Keratinocyte (primary cell): ENCODE data around the gene RPS6KL1. TPM values are rescaled to one million over a fixed set of nuclear protein-coding genes. Genes with fewer than 3 reads are reported as not detected.

ENCODE experiments used
- DNase-seq: peaks from one replicate; pipeline ENCODE4 v3.0.0-alpha.2; 2011; ENCODE audit warnings: low read depth, missing footprints, low spot score
- FAIRE-seq: peaks from 2 replicates; lab custom pipeline; 2011; peaks lifted over from hg19 to GRCh38; lab: Jason Lieb, UNC
- H2AFZ ChIP-seq: 2 replicates; pipeline ENCODE4 v1.6.0; 2012; ENCODE audit warnings: low read length, control low read depth, inconsistent platforms; ENCODE audit not compliant: control insufficient read depth
- H3K27ac ChIP-seq: 2 replicates; pipeline ENCODE4 v1.5.1; 2011; ENCODE audit warnings: low read length; ENCODE audit not compliant: control insufficient read depth, insufficient read depth
- H3K27me3 ChIP-seq: 3 replicates; pipeline ENCODE4 v1.6.0; 2011; ENCODE audit warnings: low read length; ENCODE audit not compliant: control insufficient read depth, insufficient read depth; ENCODE audit errors: extremely low read depth
- H3K36me3 ChIP-seq, 2 experiments: 2 replicates in 1 of 2; 3 replicates in 1 of 2; pipeline ENCODE4 v1.5.1; 2011; ENCODE audit warnings: low read length in 2 of 2, mild to moderate bottlenecking in 1 of 2; ENCODE audit not compliant: control insufficient read depth in 2 of 2, insufficient read depth in 2 of 2; ENCODE audit errors: extremely low read depth in 1 of 2
- H3K4me1 ChIP-seq: 3 replicates; pipeline ENCODE4 v1.5.1; 2011; ENCODE audit warnings: low read length; ENCODE audit not compliant: control insufficient read depth, insufficient read depth; ENCODE audit errors: extremely low read depth
- H3K4me2 ChIP-seq: 3 replicates; pipeline ENCODE4 v1.6.0; 2011; ENCODE audit warnings: low read depth, low read length; ENCODE audit not compliant: control insufficient read depth, insufficient read depth; ENCODE audit errors: extremely low read depth
- H3K4me3 ChIP-seq, 3 experiments: fragments of 200-600 bp in 1 of 3; sonication (generic) in 1 of 3; 2 replicates in 2 of 3; 3 replicates in 1 of 3; pipeline ENCODE4 v1.5.1; 2011 to 2016; ENCODE audit warnings: low read length in 3 of 3, mild to moderate bottlenecking in 3 of 3, control low read depth in 2 of 3, inconsistent platforms in 1 of 3, low read depth in 1 of 3, mixed read lengths in 1 of 3, mixed run types in 1 of 3, moderate library complexity in 1 of 3; ENCODE audit not compliant: control insufficient read depth in 2 of 3, insufficient read depth in 2 of 3; ENCODE audit errors: extremely low read depth in 1 of 3
- H3K79me2 ChIP-seq: 2 replicates; pipeline ENCODE4 v1.6.0; 2012; ENCODE audit warnings: low read length; ENCODE audit not compliant: control insufficient read depth, insufficient read depth
- H3K9ac ChIP-seq: 3 replicates; pipeline ENCODE4 v1.6.0; 2011; ENCODE audit warnings: low read length; ENCODE audit not compliant: control insufficient read depth, insufficient read depth; ENCODE audit errors: extremely low read depth
- H3K9me1 ChIP-seq: 3 replicates; pipeline ENCODE4 v1.6.0; 2011; ENCODE audit warnings: low read length; ENCODE audit not compliant: control insufficient read depth, insufficient read depth; ENCODE audit errors: extremely low read depth
- H3K9me3 ChIP-seq: 2 replicates; pipeline ENCODE4 v1.5.1; 2012; ENCODE audit warnings: low read depth, low read length; ENCODE audit not compliant: control insufficient read depth
- H4K20me1 ChIP-seq: 3 replicates; pipeline ENCODE4 v1.6.0; 2011; ENCODE audit warnings: low read length; ENCODE audit not compliant: control insufficient read depth, insufficient read depth; ENCODE audit errors: extremely low read depth
- EZH2 ChIP-seq: IDR thresholded peaks from one replicate; pipeline ENCODE4 v1.6.1; 2012; ENCODE audit warnings: inconsistent platforms, mild to moderate bottlenecking, low read length, moderate library complexity
- dilution Hi-C: fragments of 300-500 bp; cut with MboI; formaldehyde crosslinking; loops from one replicate; pipeline ENCODE4 v1.7.0; 2020; ENCODE audit warnings: low sequenced_read_pairs; ENCODE audit not compliant: extremely low pct_ligation_motif_present
- polyA plus RNA-seq, 5 experiments: library from polyadenylated mRNA; depleted of rRNA in 3 of 5; stranded (reverse) in 3 of 5; stranded (forward) in 1 of 5; unstranded in 1 of 5; fragments of >200 nt; gene quantifications; 1 replicate in 1 of 5; 2 replicates in 3 of 5; 3 replicates in 1 of 5; pipeline versions ENCODE4 v1.2.1 to v1.2.3, GENCODE V29; 2011 to 2012; ENCODE audit warnings: missing spikeins in 2 of 5, low read depth in 1 of 5, low replicate concordance in 1 of 5
- TF ChIP-seq, protein P1 (sequence below), 3 experiments: IDR thresholded peaks in 1 of 3; conservative IDR thresholded peaks in 1 of 3; optimal IDR thresholded peaks in 1 of 3; 2 replicates in 2 of 3; 3 replicates in 1 of 3; pipeline versions ENCODE3 to v1.5.1; 2011; ENCODE audit warnings: low read length in 3 of 3, mild to moderate bottlenecking in 3 of 3, moderate library complexity in 2 of 3, control low read depth in 1 of 3, inconsistent platforms in 1 of 3; ENCODE audit not compliant: insufficient read depth in 2 of 3; ENCODE audit errors: extremely low read depth in 1 of 3

RPS6KL1 gene
- polyA plus RNA-seq, 1 donor (not counting 4 experiments of a cell fraction or from before 2014, with no cell fraction given): 0.69 TPM

DNA sequence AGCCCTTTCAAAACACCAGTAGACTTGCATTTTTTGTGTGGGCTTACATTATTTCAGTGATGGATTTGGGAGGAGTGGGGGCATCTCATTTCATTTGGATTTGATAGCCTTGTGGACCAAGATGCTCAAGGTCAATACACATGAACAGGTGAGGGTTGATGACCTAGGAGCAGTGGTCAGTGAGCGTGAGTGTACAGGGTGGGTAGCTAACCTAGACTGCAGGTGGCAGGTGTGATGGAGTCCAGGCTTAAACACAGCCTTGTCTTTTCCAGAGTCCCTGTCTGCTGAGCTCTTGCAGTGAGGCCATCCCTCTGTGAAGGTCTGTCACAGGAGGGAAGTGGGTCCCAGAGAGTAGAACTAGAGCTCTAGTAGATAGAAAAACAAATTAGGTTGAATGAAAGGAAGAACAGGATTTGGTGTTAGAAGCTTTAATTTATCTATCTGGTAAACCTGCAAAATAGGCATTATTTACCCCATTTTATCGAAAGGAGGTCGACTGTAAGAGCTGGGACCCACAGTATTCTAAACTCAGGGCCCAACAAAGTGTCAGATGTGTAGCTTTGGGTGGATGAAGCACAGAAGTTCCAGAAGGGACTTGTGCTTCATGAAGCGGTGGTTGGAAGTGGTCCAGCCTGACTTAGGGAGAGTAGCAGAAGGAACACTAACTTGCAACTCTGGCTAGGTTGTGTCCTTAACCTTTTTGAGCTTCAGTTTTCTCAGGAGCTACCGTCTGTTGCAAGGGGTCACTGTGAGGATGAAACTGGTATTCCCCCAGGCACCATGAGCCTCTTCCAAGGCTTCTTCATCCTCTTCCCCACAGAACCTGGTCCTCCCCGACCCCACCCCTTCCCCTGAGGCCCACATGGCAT is 18.2 kb downstream of the RPS6KL1 start:
- Histone ChIP-seq H4K20me1 (no peaks in the 10 kb centered on the region), H3K4me2 (no peak overlapping the region), H3K27me3 (no peaks in the 10 kb centered on the region), H3K36me3 (peaks cover 18 to 48% of the 10 kb centered on the region in 2 experiments), H3K4me3 (no peak overlapping the region), H3K9me3 (no peaks in the 10 kb centered on the region), H3K79me2 (no peaks in the 10 kb centered on the region), H3K27ac (no peak overlapping the region), H3K9ac (no peak overlapping the region), H3K9me1 (no peaks in the 10 kb centered on the region), H2AFZ (no peak overlapping the region), H3K4me1 (no peaks in the 10 kb centered on the region)
- FAIRE-seq: no peak
- dilution Hi-C loops: no loop called here
- DNase-seq: no peak
- TF ChIP-seq, protein P1, sequence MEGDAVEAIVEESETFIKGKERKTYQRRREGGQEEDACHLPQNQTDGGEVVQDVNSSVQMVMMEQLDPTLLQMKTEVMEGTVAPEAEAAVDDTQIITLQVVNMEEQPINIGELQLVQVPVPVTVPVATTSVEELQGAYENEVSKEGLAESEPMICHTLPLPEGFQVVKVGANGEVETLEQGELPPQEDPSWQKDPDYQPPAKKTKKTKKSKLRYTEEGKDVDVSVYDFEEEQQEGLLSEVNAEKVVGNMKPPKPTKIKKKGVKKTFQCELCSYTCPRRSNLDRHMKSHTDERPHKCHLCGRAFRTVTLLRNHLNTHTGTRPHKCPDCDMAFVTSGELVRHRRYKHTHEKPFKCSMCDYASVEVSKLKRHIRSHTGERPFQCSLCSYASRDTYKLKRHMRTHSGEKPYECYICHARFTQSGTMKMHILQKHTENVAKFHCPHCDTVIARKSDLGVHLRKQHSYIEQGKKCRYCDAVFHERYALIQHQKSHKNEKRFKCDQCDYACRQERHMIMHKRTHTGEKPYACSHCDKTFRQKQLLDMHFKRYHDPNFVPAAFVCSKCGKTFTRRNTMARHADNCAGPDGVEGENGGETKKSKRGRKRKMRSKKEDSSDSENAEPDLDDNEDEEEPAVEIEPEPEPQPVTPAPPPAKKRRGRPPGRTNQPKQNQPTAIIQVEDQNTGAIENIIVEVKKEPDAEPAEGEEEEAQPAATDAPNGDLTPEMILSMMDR (optimal IDR thresholded peaks at IDR 0.05 in 1 of 3, IDR thresholded peaks at IDR 0.05 in 1 of 3, conservative IDR thresholded peaks at IDR 0.05 in 1 of 3; ENCODE audit: extremely low read depth in 1 of 3, insufficient read depth in 2 of 3, low read length in 3 of 3): no peak
- TF ChIP-seq EZH2: no peak

DNA sequence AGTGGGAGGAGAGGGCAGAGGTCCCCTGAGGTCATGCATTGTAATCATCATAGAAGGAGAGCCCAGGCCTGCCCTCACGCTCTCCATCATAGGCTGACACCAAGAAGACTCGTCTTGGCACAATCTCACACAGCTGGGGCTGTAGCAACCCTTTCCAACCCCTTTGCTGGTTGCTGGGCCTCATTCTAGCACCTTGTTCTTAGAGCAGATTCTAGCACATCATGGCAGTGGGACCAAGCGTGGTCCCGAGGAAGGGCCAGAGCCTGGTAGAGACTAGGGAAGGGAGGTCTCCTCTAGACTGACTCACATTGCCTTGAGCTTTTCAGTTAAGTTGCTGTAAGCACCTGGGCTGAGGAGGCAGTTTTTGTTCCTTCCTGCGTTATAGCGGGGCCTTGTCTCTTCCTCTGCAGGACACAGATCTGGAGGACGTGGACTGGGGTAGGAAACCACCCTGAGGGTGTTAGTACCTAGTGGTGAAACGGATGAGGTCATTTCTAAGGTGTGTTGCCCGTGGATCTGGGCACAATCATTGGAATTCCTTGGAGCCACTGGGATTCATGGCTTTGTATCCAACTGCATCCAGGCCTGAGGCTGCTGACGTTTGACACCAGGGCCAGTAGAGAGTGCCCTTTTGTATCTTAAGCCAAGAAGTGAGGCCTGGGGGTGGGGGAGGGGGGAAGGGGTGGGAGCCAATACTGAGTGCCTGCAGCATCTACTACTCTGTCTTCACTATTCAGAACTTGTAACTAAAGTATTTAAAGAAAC is 19.9 kb downstream of the RPS6KL1 start:
- H4K20me1 ChIP-seq: no peaks in the 10 kb centered on the region
- no peak for DNase-seq
- H3K4me3 ChIP-seq: no peak overlapping the region
- H3K9me1 ChIP-seq: no peaks in the 10 kb centered on the region
- no peak overlapping the region for H2AFZ ChIP-seq
- FAIRE-seq: no peak
- no peaks in the 10 kb centered on the region for H3K4me1 ChIP-seq
- H3K4me2 ChIP-seq: no peak overlapping the region
- no peak overlapping the region for H3K9ac ChIP-seq
- peaks cover 32 to 63% of the 10 kb centered on the region in 2 experiments for H3K36me3 ChIP-seq
- no peak overlapping the region for H3K27ac ChIP-seq
- no peaks in the 10 kb centered on the region for H3K79me2 ChIP-seq
- dilution Hi-C loops: no loop called here
- TF ChIP-seq EZH2: no peak
- TF ChIP-seq, protein P1 (optimal IDR thresholded peaks at IDR 0.05 in 1 of 3, IDR thresholded peaks at IDR 0.05 in 1 of 3, conservative IDR thresholded peaks at IDR 0.05 in 1 of 3; ENCODE audit: extremely low read depth in 1 of 3, insufficient read depth in 2 of 3, low read length in 3 of 3): no peak
- no peaks in the 10 kb centered on the region for H3K9me3 ChIP-seq
- H3K27me3 ChIP-seq: no peaks in the 10 kb centered on the region
